PC-9 (cell line): ENCODE results near the gene KRT73. TPM values are rescaled to one million over a fixed set of nuclear protein-coding genes. Genes with fewer than 3 reads are reported as not detected.

Source experiments
- BruUV-seq: library from RNA; stranded (reverse); fragments of 400-500 nt; replicated peaks from 2 replicates; lab custom pipeline; 2021; lab: Mats Ljungman, UMichigan
- CTCF ChIA-PET: fragments of 300-600 bp; sonication (Branson Sonifier 250); formaldehyde crosslinking; loops from one replicate; lab custom pipeline; 2022; ENCODE audit warnings: antibody characterized with exemption; lab: Charles Lee
- POLR2A ChIA-PET: fragments of 300-600 bp; sonication (Branson Sonifier 250); formaldehyde crosslinking; loops from one replicate; lab custom pipeline; 2022; ENCODE audit warnings: antibody characterized with exemption; ENCODE audit not compliant: unreplicated experiment; lab: Charles Lee
- DNase-seq, 2 experiments: peaks; one replicate each; pipeline versions ENCODE4 v3.0.0 to v3.0.0-alpha.2; 2015 to 2022; ENCODE audit warnings: mixed read lengths in 1 of 2
- H2AFZ ChIP-seq: fragments of 200-600 bp; sonication (generic); 2 replicates; pipeline ENCODE4 v1.8.1; 2017; ENCODE audit warnings: antibody characterized with exemption
- H3F3A ChIP-seq: fragments of 200-600 bp; sonication (generic); 2 replicates; pipeline ENCODE4 v1.8.1; 2017; ENCODE audit warnings: antibody characterized with exemption, mild to moderate bottlenecking, low read depth; ENCODE audit not compliant: insufficient read depth
- H3K27ac ChIP-seq: fragments of 200-600 bp; sonication (generic); 2 replicates; pipeline ENCODE4 v1.6.1; 2016; ENCODE audit warnings: mixed run types
- H3K27me3 ChIP-seq: fragments of 200-600 bp; sonication (generic); 2 replicates; pipeline ENCODE4 v1.6.1; 2016; ENCODE audit warnings: low read depth, mixed run types; ENCODE audit not compliant: insufficient read depth
- H3K36me3 ChIP-seq: fragments of 200-600 bp; sonication (generic); 2 replicates; pipeline ENCODE4 v1.6.1; 2016; ENCODE audit warnings: low read depth, mixed run types
- H3K4me1 ChIP-seq: fragments of 200-600 bp; sonication (generic); replicated peaks from 2 replicates; pipeline ENCODE4 v1.6.1; 2016; ENCODE audit warnings: mixed run types; ENCODE audit not compliant: insufficient read depth
- H3K4me2 ChIP-seq: fragments of 200-600 bp; sonication (generic); 2 replicates; pipeline ENCODE4 v1.6.1; 2017; ENCODE audit warnings: mixed run types
- H3K4me3 ChIP-seq: fragments of 200-600 bp; sonication (generic); 2 replicates; pipeline ENCODE4 v1.6.1; 2016; ENCODE audit warnings: mixed run types
- H3K79me2 ChIP-seq: fragments of 200-600 bp; sonication (generic); 2 replicates; pipeline ENCODE4 v1.6.1; 2017; ENCODE audit warnings: low read depth, mixed run types
- H3K9me2 ChIP-seq: fragments of 200-600 bp; sonication (generic); 2 replicates; pipeline ENCODE4 v1.8.1; 2017; ENCODE audit warnings: mild to moderate bottlenecking; ENCODE audit not compliant: insufficient read depth
- H3K9me3 ChIP-seq: fragments of 200-600 bp; sonication (generic); 2 replicates; pipeline ENCODE4 v1.8.1; 2016; ENCODE audit warnings: low read depth; ENCODE audit not compliant: insufficient read depth
- H4K20me1 ChIP-seq: fragments of 200-600 bp; sonication (generic); 2 replicates; pipeline ENCODE4 v1.8.1; 2017; ENCODE audit not compliant: insufficient read depth
- EZH2 ChIP-seq: fragments of 200-600 bp; sonication (generic); IDR thresholded peaks from 2 replicates; pipeline ENCODE4 v1.8.0; 2017; ENCODE audit warnings: antibody characterized with exemption, low read depth
- intact Hi-C: fragments of 100-400 bp; cut with micrococcal nuclease; formaldehyde crosslinking; loops from one replicate; pipeline ENCODE4 v1.10.0; 2022; ENCODE audit not compliant: unreplicated experiment
- total RNA-seq: library from RNA; stranded (reverse); gene quantifications from 2 replicates; pipeline ENCODE4 v1.2.3, GENCODE V29; 2021
- TF ChIP-seq, protein P1 (sequence below): fragments of 200-600 bp; sonication (generic); conservative IDR thresholded peaks from 2 replicates; pipeline ENCODE4 v1.6.1; 2017; ENCODE audit warnings: mixed run types, antibody characterized with exemption, mild to moderate bottlenecking, moderate library complexity

The KRT73 gene
- total RNA-seq, 1 experiment from 2014 or later: not detected

- Histone ChIP-seq H4K20me1 (no peaks in the 10 kb centered on the region), H3F3A (no peaks in the 10 kb centered on the region), H3K36me3 (no peaks in the 10 kb centered on the region), H3K27ac (no peak overlapping the region), H3K4me2 (no peak overlapping the region), H3K4me3 (no peak overlapping the region), H3K9me2 (no peaks in the 10 kb centered on the region), H3K27me3 (no peaks in the 10 kb centered on the region; the same call in 1 of the 2 replicates), H3K9me3 (no peaks in the 10 kb centered on the region), H3K4me1 (no peaks in the 10 kb centered on the region), H3K79me2 (no peaks in the 10 kb centered on the region), H2AFZ (no peak overlapping the region)
- intact Hi-C loops: no loop called here
- CTCF ChIA-PET: no interaction called here
- TF ChIP-seq EZH2: no peak
- TF ChIP-seq, protein P1, sequence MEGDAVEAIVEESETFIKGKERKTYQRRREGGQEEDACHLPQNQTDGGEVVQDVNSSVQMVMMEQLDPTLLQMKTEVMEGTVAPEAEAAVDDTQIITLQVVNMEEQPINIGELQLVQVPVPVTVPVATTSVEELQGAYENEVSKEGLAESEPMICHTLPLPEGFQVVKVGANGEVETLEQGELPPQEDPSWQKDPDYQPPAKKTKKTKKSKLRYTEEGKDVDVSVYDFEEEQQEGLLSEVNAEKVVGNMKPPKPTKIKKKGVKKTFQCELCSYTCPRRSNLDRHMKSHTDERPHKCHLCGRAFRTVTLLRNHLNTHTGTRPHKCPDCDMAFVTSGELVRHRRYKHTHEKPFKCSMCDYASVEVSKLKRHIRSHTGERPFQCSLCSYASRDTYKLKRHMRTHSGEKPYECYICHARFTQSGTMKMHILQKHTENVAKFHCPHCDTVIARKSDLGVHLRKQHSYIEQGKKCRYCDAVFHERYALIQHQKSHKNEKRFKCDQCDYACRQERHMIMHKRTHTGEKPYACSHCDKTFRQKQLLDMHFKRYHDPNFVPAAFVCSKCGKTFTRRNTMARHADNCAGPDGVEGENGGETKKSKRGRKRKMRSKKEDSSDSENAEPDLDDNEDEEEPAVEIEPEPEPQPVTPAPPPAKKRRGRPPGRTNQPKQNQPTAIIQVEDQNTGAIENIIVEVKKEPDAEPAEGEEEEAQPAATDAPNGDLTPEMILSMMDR: no peak
- BruUV-seq: no TSS peak
- no peak for DNase-seq
- POLR2A ChIA-PET: no interaction called here
These were observed 2.4 kb downstream of the KRT73 start for GRCh38 chr12:52615912-52616311.

GRCh38 chr12:52615208-52615868, 3.0 kb downstream of the KRT73 start:
- TF ChIP-seq, protein P1: no peak
- no peak for TF ChIP-seq EZH2
- no peak overlapping the region for H3K27ac ChIP-seq
- no peaks in the 10 kb centered on the region for H3K9me2 ChIP-seq
- H3F3A ChIP-seq: no peaks in the 10 kb centered on the region
- H3K4me2 ChIP-seq: no peak overlapping the region
- POLR2A ChIA-PET: no interaction called here
- CTCF ChIA-PET: no interaction called here
- no peak overlapping the region for H3K4me3 ChIP-seq
- no peaks in the 10 kb centered on the region for H4K20me1 ChIP-seq
- no peaks in the 10 kb centered on the region for H3K79me2 ChIP-seq
- DNase-seq: no peak
- no peaks in the 10 kb centered on the region; the same call in 1 of the 2 replicates for H3K27me3 ChIP-seq
- no peaks in the 10 kb centered on the region for H3K4me1 ChIP-seq
- H3K9me3 ChIP-seq: no peaks in the 10 kb centered on the region
- no peaks in the 10 kb centered on the region for H3K36me3 ChIP-seq
- BruUV-seq: no TSS peak
- H2AFZ ChIP-seq: no peak overlapping the region
- intact Hi-C loops: no loop called here

DNA sequence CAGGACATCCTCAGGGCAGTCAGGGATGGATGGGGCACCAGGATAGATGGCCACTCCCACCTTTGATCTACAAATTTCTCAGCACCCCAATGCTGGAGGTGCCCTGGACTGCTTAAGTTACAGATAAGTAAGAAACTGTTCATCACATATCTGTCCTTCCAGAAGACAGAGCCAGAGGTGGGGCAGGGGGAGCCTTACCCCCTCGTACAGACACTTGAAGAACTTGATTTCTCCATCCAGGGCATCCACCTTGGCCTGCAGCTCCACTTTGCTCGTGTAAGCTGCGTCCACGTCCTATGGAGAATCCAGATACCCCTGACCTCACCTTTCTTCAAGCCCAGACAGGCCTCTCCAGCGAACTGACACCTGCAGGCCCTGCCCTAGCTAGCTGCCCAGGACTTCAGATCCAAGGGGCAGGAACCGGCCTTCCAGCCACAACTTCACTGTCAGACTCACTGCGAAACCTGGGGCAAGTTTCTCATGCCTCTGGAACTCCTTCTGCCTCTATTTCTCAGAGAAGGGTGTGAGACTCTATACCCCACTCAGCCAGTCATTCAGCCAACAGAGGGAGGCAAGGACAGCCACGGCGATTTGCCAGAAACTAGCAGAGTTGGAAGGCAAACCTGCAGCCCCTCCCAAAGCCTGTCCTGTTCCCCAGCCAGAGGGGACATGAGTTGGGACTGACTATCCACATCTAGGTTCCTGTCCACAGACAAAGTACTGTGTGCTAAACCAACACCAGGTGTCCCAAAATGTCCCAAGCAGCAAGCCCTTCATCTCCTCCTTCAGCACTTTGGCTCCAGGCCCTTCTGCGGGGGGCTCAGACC, 3.8 kb downstream of the KRT73 start:
- no TSS peak for BruUV-seq
- Histone ChIP-seq H3K36me3 (no peaks in the 10 kb centered on the region), H3K9me2 (no peaks in the 10 kb centered on the region), H3K27me3 (no peaks in the 10 kb centered on the region; the same call in 1 of the 2 replicates), H2AFZ (no peak overlapping the region), H4K20me1 (no peaks in the 10 kb centered on the region), H3K79me2 (no peaks in the 10 kb centered on the region), H3K27ac (no peak overlapping the region), H3K4me2 (no peak overlapping the region), H3K9me3 (no peaks in the 10 kb centered on the region), H3K4me3 (no peak overlapping the region), H3F3A (no peaks in the 10 kb centered on the region), H3K4me1 (no peaks in the 10 kb centered on the region)
- intact Hi-C loops: no loop called here
- no peak for DNase-seq
- no peak for TF ChIP-seq EZH2
- TF ChIP-seq, protein P1: no peak
- POLR2A ChIA-PET: no interaction called here
- CTCF ChIA-PET: no interaction called here
